T-helper 9 cell (primary cell): ENCODE data around the gene ZNF680.
"Not testable (repeated sequence)": the region's sequence is repeated elsewhere in the genome, so short reads cannot be mapped to it uniquely, and the experiment has no call there.

Experiments used
- DNase-seq: peaks from one replicate; pipeline ENCODE4 v3.0.0-alpha.2; 2020
- total RNA-seq, 2 donors: gene quantifications; one replicate each; lab custom pipeline; 2026; lab: John Stamatoyannopoulos, UW

The ZNF680 gene
- 15.7 to 24.8 reads per million in 2 donors for total RNA-seq

DNA sequence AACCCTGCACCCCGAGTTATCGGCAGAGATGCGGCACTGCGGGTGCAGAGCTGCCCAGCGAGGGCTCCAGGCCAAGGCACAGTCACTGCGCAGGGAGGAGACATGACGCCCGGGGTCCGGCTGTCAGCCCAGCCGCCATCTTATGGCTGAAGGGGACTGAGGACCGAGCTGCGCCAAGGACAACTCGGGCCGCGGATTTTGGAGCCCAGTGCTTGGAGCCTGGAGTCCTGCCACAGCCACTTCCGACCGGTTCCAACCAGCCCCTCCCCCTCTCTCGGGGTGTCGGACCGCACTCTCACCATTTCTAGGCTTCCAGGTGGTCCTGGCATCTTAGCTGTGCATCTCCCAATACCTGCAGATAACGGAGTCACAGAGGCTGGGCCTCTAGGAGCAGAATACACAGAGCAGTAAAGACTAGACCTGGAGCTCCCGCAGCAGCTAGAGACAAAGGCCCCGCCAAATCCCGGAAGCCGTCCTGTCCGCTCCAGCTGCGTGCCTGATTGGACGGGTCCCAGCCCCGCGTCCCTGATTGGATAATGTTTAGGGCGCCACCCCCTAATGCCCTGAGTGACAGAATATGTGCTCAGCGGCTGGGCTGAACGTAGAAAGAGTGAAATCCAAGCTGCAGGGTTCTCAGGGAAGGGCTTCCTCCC lies at the start of gene ZNF680:
Gene ZNF680 (minus strand): TSS at position 446 of the 653 bp plus-strand sequence. CDS start 117 bp downstream, at position 329.
- DNase-seq, result peak; percentile 81

- no peak for DNase-seq
Measured at GRCh38 chr7:64612452-64612851, 49.6 kb upstream of the ZNF680 start.

DNA sequence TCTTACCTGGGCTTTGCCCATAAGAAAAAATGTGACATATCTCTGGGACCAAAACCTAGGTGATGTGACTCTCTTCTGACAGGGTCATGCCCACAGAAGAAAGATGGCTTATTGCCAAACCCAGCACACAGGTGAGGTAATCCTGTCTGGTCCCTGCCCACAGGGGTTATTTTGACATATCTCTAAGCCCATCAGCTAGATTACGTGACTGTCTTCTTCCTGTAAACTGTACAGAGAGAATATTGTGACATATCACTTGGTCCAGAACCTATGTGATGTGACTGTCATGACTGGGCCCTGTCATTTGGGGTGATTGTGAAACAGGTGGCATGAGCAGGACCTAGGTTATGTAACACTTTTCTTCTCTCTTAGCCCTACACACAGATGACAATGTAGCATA lies 48.8 kb upstream of the ZNF680 start:
- no peak for DNase-seq

DNA sequence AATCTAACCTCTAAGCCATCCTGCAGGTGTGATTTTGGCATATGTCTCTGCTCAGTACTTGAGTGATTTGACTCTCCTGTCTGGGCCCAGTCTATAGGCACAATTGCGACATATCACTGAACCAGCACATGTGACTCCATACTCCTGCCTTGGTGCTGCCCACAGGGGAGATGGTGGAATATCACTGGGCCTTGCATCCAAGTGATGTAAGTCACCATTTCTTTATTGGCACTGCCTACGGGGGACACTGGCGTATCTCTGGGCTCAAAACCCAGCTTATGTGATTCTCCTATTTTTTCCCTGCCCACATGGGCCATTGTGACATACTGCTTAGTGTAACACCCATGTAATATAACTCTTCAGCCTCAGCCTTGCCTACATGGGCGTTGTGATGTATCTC lies 48.1 kb upstream of the ZNF680 start:
- no peak for DNase-seq

- DNase-seq, result no peak
Measured at GRCh38 chr7:64608116-64608910, 45.4 kb upstream of the ZNF680 start.

DNA sequence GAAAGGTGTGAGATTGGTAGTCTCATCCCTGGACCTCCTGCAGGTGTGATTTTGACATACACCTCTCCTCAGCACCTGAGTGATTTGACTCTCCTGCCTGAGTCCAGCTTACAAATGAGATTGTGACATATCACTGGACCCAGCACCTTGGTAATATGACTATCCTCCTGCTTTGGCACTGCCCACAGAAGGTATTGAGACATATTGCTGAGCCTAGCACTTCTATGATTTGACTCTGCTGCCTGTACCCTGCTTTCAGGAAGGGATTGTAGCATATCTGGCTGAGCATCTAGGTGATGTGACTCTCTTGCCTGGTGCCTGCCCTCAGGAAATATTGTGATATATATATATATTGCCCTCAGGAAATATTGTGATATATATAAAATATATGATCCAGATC lies 43.5 kb upstream of the ZNF680 start:
- DNase-seq, result no peak

- DNase-seq, result no peak
Measured at GRCh38 chr7:64603271-64603670, 40.4 kb upstream of the ZNF680 start.

- no peak for DNase-seq
Measured at GRCh38 chr7:64602518-64602917, 39.6 kb upstream of the ZNF680 start.

DNA sequence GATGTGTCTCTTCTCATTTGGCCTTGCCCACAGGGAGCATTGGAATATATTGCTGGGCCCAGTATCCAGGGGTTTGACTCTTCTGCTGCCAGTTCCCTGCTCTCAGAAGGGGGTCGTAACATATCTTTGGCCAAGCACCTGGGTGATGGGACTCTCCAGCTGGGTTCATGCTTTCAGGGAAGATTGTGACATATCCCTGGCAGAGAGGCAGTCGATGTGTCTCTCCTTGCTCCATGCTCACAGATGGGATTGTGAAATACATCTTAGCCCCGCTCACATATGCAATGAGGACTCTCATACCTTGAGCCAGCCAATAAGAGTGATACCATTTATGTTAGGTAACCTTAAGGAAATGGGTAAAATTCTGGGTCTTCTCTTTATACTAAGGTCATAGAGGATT lies 39.2 kb upstream of the ZNF680 start:
- no peak for DNase-seq

- DNase-seq, result no peak
Measured at GRCh38 chr7:64599359-64599758, 36.5 kb upstream of the ZNF680 start.

DNA sequence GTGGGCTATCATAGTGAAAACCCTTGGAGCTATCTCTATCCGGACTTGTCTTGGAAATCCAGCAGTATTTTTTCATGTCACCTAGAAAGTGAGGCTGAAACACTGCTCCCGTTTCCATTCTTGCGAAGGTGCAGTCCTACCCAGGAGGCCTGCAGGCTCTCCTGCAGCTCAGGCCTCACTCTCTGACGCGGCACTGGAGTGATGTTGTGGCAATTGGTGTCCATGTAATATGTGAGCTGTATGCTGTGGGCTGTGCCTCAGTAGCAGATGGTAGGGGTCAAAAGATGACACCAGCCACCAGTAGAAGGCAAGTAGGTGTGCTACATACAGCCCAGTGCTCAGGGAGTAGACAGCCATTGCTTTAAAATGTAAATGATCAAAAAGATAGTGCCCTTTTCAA lies 28.1 kb upstream of the ZNF680 start:
- no peak for DNase-seq

GRCh38 chr7:64581926-64582894 lies 19.3 kb upstream of the ZNF680 start:
- no peak for DNase-seq

DNA sequence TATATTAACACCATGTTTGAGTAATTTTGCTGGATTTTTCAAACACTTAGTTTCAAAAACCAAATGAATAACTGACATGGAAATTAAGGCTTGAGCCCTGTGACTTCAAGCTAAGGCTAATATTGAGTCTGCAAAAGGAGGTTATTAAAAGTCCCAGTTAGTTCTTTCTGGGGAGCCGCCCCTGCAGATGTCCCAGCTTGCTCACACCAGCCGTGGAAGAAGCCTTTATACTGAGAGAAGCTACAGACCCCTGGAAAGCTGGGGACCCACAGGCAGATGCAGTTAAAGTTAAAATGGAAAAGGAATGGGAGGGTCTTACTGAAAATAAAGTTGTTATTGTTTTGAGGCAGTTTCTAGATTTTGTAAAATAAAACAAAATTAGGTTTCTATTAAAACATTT lies 18.5 kb upstream of the ZNF680 start:
- DNase-seq, result no peak

GRCh38 chr7:64574540-64575099 lies 11.7 kb upstream of the ZNF680 start:
- DNase-seq, result no peak

- not testable (repeated sequence) for DNase-seq
Measured at GRCh38 chr7:64570284-64570605, 7.4 kb upstream of the ZNF680 start.

DNA sequence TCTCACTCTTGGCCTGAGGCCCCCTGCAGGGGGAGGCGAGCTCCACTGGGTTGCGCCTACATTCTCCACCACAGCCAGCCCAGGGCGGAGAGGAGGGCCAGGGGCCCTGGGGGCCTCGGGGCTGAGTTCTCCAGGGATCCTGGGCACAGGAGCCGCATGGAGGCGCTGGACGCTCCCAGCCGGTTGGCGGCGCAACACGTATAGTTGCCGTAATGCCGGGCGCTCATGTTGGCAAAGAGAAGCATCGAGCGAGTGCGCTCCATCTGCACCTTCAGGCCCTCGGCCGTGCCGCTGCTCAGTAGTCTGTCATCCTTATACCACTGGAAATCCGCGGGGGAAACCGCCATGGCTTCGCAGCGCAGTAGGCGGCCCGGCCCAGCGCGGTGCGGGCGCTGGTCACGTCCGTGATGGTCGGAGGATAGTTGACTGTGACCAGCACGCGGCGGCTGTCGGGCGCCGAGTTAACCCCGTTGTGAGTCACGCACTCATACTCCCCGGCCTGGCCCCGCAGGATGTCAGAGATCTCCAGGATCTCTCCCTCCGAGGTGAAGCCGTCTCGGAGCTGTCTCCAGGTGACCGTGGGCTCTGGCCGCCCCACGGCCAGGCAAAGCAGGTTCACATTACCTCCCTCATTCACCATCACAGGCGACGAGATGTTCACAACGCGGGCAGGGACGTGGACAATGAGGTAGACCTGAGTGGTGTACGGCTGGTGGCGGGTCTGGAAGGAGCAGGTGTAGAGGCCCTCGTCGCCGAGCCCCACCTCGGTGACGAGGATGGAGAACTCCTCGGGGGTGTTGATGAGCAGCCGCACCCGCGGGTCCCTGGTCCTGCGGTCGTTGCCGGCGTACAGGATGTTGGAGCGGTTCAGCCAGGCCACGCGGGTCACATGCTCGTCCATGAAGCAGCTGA lies 6.8 kb upstream of the ZNF680 start:
- peak; percentile 29 for DNase-seq

- no peak for DNase-seq
Measured at GRCh38 chr7:64562256-64562625, 630 bp downstream of the ZNF680 start.

- DNase-seq, result no peak
Measured at GRCh38 chr7:64559206-64559605, 3.7 kb downstream of the ZNF680 start.

DNA sequence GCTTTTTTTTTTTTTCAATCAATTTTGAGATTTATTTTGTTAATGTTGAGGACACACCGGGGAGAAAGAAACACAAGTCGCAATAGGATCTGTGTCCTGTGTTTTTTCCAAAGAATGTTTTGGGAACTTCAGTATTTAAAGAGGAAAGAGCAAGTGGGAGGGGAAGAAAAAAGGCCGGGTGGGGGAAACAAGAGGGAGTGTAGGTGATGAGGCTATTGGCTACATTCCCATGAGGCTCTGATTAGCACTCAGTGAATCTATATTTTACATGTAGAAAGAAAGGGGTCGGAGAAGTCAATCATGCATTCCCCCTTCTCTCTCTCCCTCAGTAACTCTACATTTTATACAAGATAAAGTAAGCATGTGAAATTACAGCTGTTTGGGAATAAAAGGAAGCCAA lies 4.1 kb downstream of the ZNF680 start:
- DNase-seq, result no peak

DNA sequence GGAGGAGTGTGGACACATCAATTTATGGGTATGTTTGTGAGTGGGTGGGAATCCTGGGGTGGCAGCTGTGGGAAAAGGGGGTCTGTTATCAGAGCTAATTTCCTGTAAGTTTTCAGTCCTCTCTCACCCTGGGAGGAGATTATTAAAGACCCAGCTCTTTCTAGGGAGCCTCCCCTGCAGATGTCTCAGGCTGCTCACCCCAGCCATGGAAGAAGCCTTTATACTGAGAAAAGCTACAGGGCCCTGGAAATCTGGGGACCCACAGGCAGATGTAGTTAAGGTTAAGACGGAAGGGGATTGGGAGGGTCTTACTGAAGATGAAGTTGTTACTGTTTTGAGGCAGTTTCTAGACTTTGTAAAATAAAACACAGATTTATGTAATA lies 4.6 kb downstream of the ZNF680 start:
- DNase-seq, result no peak

DNA sequence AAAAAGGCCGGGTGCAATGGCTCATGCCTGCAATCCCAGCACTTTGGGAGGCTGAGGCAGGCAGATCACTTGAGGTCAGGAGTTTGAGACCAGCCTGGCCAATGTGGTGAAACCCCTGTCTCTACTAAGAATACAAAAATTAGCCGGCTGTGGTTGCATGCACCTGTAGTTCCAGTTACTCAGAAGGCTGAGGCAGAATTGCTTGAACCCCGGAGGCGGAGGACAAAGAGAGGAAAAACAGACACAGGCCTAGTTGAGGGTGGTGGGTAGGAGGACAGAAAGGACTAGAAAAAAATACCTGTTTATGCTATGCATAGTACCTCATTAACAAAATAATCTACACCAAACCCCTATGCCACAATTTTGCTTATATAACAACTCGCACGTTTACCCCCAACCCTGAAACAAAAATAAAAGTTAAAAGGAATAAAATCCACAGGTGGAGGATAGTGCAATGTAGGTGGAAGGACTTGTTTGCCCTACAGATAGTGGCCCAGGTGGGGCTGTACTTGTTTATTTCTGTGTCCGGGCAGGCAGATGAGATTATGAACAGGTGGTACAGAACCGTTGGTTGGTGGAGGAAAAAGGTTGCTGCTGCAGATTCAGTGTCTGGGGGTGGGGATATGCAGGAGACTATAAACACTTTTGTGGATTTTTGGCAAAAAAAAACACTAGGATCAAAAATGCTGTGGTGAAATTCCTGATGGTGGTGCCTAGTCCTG lies 5.1 kb downstream of the ZNF680 start:
- DNase-seq, result no peak
